ACHN (cell line): ENCODE results near the gene SERTAD2.

Experiments used
- DNase-seq: peaks from one replicate; pipeline ENCODE4 v3.0.0-alpha.2; 2015
- in situ Hi-C: cut with HindIII; loops from 2 replicates; pipeline ENCODE4 v1.10.0; 2017; ENCODE audit warnings: low sequenced_read_pairs, low pct_ligation_motif_present, low pct_unique_long_range_greater_than_20kb

SERTAD2 gene

DNA sequence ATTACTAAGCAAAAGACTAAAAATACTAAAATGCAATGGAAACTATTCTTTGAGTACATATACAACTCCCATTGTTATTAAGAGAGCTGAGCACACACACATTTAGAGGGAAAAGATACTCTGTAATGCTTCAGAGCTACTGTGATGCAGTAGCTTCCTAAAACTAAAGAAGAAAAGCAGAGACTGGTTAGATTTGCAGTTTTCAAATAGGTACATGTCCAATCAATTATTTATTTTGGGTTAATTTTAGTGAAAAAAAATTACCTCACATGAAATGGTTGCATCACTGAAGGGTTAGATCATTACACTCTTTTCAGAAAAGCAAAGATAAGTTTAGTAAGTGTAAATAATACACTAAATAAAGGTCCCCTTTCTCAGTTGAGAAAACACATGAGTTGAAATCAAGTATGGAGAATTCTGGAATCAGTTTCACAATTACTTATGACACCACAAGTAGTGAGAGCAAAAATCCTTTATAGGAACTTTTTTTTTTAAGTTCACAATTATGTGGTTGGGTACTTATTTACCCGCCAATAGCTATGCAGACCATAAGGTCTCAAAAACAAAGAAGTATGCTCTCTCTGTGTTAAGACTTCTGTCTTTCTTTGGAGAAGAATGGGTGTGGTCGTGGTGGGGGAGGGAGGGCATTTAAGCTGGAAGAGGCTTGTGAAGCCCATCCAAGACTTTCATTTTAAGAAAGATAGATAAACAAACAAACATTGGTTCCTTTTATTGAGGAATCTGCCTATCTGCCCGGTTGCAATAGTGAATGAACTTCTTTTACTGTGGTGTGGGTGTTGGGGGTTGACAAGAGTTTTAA is 25.3 kb upstream of the SERTAD2 start:
- in situ Hi-C loops: no loop called here
- no peak for DNase-seq

DNA sequence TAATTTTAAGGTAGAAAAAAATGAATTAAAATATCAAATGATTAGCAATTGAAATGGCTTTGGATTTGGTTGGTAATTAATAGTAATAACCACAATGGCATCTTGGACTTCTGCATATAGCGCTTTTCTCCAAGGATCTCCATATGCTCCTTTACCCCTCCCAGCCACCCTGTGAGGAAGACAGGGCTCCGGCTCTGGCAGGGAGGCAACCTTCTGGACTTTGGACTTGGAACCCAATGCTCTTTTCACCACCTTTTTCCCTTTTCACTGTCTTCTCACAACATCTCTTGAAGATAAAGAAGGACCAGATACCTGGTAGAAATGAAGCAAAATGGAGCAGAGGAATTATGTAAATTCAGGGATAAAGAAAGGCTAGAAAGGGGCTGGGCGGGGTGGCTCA is 23.8 kb upstream of the SERTAD2 start:
- in situ Hi-C loops: no loop called here
- DNase-seq: no peak

DNA sequence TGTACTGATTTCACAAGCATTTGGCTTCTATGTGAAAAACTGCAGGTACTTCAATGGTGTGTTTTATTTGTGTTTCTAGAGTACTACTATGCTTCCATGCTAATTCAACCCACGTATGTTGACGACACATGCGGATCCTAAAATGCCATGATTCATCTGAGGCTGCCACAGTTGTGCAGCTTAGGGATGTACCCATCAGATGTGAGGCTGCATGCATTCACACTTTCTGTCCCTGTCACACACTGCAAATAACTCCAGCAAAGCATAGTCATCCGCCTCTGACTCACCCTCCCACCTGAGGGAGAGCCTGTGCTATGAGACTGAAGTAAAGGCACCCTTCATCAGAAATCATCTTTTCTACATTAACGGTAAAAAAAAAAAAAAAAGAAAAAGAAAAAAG is 22.1 kb upstream of the SERTAD2 start:
- peak; percentile 52 for DNase-seq
- in situ Hi-C loops: no loop called here

DNA sequence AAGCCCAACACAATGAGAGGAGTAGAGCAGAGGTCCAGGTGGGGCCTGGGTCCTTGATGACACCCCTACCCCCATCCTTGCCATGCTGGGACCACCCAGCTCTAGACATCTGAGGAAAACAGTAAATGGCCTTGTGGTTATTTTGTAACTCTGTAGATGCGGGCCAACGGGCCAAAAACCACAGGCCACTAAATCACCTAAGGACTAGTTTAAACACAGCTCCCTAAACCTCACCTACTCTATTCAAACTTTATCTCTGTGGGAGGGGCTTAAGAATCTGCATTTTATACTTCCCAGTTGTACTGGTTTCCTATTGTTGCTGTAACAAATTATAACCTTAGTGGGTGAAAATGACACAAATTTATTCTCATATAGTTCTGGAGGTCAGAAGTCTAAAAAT is 19.0 kb upstream of the SERTAD2 start:
- no peak for DNase-seq

DNA sequence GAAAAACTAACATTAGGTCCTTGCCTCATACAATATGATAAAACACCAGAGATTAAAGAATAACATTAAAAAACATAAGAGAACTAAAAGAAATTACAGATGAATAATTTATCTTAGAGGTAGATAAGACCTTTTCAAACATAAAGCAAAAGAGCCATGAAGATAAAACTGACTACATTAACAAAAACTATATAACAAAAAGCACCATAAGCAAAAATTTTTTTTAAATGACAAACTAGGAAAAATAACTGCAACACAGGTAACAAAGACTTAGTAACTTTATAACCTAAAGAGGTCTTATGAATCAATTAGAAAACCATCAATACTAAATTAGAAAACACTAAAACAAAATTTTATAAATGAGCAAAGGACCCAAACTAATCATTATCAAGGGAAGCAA is 16.3 kb upstream of the SERTAD2 start:
- in situ Hi-C loops: no loop called here
- no peak for DNase-seq

More for the DNA sequence above, 19.0 kb upstream of the SERTAD2 start:
- in situ Hi-C loops: no loop called here

GRCh38 chr2:64669288-64669687 is 15.6 kb upstream of the SERTAD2 start:
- in situ Hi-C loops: no loop called here
- DNase-seq: no peak

GRCh38 chr2:64668542-64668941 is 14.8 kb upstream of the SERTAD2 start:
- in situ Hi-C loops: no loop called here
- DNase-seq: no peak

DNA sequence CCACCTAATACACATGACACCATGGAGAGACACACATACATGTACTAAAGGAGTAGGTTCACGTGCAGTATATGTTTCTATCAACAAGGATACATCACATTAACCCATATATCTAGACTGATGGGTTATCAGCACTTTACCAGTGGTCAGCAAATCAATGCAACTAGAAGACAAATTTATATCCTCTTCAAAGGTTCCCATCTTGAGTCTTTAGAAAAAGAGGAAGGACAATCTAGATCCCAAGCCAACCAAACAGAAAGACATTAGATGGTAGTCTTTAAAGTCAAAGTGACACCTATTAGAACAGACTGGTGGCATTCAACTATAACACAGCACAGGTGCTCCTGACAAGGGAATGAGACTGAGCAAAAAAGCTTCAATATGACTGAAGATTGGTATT is 13.8 kb upstream of the SERTAD2 start:
- in situ Hi-C loops: no loop called here
- DNase-seq: no peak

DNA sequence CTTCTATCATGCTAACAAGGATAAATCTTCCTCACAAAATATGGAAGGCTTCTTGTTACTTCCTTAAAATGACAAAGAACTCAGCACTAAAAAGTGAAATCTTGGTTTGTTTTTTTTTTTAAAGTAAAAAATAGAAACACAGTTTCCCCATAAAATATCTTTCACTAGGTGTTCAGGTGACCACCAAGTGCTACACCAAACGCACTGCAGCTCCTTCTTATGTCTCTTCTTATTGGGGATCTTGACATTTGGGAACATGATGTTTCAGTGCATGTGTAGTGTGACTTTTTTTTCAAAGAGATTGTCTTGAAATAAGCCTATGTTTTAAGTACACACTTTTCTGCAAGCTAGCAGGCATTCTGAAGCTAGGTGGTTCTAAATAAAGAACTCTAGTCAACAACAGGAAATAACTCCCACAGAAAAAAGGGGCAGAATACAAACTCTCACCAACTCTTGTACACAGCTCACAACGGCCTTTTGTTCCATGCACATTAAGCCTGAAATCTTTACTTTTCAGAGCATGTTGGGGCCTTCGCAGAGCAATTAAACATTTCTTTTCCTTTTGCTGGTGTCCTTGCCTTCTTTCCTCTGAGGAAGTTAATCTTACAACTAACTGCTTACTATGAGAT is 13.2 kb upstream of the SERTAD2 start:
- in situ Hi-C loops: no loop called here
- no peak for DNase-seq

- in situ Hi-C loops: no loop called here
- no peak for DNase-seq
Observed at GRCh38 chr2:64665709-64666108, 12.0 kb upstream of the SERTAD2 start.

- no peak for DNase-seq
- in situ Hi-C loops: no loop called here
Observed at GRCh38 chr2:64663402-64663801, 9.7 kb upstream of the SERTAD2 start.

DNA sequence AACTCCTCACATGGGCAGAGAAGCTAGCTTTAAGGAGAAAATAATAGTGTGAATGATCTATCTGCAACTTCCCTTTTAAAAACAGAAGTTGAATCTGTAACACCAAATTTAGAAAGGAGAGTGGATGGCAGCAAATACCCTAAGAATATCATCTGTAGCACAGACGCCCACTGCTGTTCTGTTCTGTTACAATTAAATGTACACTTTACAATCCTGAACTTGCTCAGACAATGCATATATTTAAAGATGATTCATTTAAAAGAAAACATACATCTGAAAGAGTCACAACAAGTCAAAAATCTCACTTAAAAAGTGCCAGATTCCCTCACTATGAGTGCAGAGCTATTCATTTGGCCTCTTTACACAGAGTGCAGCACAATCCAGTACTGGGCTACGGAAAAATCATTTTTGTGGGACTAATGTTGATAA is 8.0 kb upstream of the SERTAD2 start:
- no peak for DNase-seq
- in situ Hi-C loops: no loop called here

DNA sequence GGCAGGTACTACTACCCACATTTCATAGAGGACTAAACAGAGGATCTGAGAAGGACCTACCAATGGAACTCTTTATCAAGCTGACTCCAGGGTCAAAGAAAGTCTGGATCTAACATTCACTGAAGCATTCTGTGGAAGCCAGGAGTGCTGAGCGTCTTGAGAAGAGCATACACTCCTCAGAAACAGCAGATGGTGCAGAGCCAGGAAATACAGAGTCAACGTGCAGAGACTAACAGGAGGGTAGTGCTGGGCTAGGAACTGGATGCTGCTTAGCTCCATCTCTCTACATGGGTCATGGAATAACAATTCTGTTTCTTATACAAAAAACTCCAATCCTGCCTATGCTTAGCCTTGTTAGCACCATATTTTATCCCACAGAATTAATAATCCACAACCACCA is 5.5 kb upstream of the SERTAD2 start:
- in situ Hi-C loops: no loop called here
- no peak for DNase-seq

DNA sequence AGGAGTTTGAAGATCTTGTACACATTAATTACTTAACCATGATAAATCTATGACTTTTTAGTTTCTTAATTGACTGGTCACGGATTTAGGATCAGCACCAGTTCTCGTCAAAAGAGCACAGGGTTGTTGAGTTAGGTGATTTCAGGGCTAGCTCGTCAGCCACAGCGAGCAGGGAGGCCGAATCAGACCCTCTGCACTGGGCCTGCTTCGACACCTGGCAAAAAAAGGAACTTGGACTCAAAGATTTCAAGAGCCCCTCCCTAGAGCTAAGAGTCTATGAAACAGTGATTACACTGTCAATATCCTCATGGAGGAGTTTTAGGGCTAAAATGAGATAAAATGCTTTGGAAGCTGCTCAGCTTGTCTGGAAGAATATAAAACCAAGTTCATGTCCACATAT is 4.6 kb upstream of the SERTAD2 start:
- DNase-seq: no peak
- in situ Hi-C loops: no loop called here

GRCh38 chr2:64657411-64657810 is 3.7 kb upstream of the SERTAD2 start:
- DNase-seq: no peak
- in situ Hi-C loops: no loop called here

DNA sequence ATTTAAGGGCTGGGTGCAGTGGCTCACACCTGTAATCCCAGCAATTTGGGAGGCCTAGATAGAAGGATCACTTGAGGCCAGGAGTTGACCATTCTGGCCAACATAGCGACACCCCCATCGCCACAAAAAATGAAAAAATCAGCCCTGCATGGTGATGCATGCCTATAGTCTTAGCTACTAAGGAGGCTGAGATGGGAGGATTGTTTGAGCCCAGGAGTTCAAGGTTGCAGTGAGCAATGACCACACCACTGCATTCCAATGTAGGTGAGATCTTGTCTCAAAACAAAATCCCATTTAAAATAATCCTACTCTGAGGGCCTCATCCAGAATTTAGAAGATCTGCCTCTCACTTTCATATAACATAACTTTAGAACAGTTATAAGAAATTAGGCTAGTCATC is 2.7 kb upstream of the SERTAD2 start:
- in situ Hi-C loops: no loop called here
- no peak for DNase-seq

- no peak for DNase-seq
- in situ Hi-C loops: no loop called here
Observed at GRCh38 chr2:64655873-64656272, 2.2 kb upstream of the SERTAD2 start.

GRCh38 chr2:64655018-64655664 is 1.4 kb upstream of the SERTAD2 start:
- DNase-seq: peak; percentile 68
- in situ Hi-C loops: no loop called here

DNA sequence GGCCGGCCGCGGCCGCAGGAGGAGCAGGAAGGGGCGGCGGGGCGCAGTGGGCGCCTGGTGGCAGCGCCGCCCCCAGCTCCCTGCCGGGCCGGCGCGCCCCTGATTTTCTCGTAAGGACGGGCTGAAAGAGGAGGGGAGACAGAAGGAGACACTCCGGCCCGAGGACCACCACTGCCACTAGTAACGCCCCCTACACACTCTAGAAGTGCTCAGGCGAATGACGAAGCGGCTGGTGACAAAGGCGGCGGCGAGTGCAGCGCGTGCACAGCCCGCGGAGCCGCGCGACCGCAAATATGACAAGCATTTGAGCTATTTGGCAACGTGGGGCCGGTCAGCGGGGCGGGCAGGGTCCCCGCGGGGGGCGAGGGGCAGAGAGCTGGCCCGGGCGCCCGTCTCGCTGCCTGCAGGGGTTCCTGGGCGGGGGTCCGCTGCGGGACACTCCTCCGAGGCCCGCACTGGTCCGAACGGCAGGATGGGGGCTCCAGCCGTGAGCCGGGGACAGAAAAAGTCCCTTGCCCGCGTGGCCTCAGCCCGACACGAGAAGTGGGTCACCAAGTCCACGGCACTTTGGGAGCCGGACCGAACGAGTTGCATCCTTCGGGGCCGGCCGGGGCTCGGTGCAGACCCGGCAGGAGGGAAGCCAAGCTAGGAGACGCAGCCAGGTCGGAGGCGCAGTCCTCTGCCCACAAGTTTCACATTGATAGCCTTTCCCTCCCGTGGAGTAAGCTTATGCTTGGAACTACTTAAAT is 524 bp upstream of the SERTAD2 start:
- peak; percentile 94 for DNase-seq
- in situ Hi-C loops: no loop called here
